ENCODE results near the gene CPZ.

- TF ChIP-seq CTCF (conservative IDR thresholded peaks at IDR 0.05; ENCODE audit: low read depth, low read length): no peak
- no peak for TF ChIP-seq NFE2L2 (IDR thresholded peaks at IDR 0.05; ENCODE audit: low read depth, low read length)
- no peak for TF ChIP-seq RCOR1 (IDR thresholded peaks at IDR 0.05; ENCODE audit: insufficient replicate concordance, low read length)
- no peak for TF ChIP-seq POLR2A (IDR thresholded peaks at IDR 0.05; ENCODE audit: low read depth, low read length)
- TF ChIP-seq BHLHE40 (IDR thresholded peaks at IDR 0.05; ENCODE audit: low read depth, low read length): no peak
- TF ChIP-seq MXI1 (IDR thresholded peaks at IDR 0.05; ENCODE audit: borderline replicate concordance, low read depth, low read length): no peak
- TF ChIP-seq CEBPB (IDR thresholded peaks at IDR 0.05; ENCODE audit: low read depth, low read length): no peak
- TF ChIP-seq SMC3 (IDR thresholded peaks at IDR 0.05; ENCODE audit: low read depth, low read length): no peak
- no peak for TF ChIP-seq RFX5 (IDR thresholded peaks at IDR 0.05; ENCODE audit: low read depth, low read length)
Measured at GRCh38 chr4:8558080-8558960, 34.2 kb upstream of the CPZ start.
